Suprapubic skin (tissue), 4 donors: ENCODE data around the gene SHC3.

Source experiments
- CTCF ChIP-seq, 2 donors: fragments of 200-600 bp in 1 of 2; fragments of 450-650 bp in 1 of 2; sonication (generic) in 1 of 2; IDR thresholded peaks; one replicate each; pipeline ENCODE4 v1.5.1; 2016 to 2019; ENCODE audit warnings: antibody characterized with exemption in 2 of 2, mild to moderate bottlenecking in 1 of 2, moderate library complexity in 1 of 2
- EP300 ChIP-seq: sonication (generic); formaldehyde crosslinking; IDR thresholded peaks from one replicate; pipeline ENCODE4 v1.6.1; 2017; ENCODE audit warnings: antibody characterized with exemption
- POLR2A ChIP-seq, 2 donors: fragments of 450-650 bp; IDR thresholded peaks; one replicate each; pipeline ENCODE4 v1.6.1; 2017; ENCODE audit warnings: antibody characterized with exemption in 2 of 2, mild to moderate bottlenecking in 2 of 2, moderate library complexity in 2 of 2
- POLR2AphosphoS5 ChIP-seq, 3 donors: sonication (generic); formaldehyde crosslinking; IDR thresholded peaks; one replicate each; pipeline ENCODE4 v1.6.1; 2017; ENCODE audit warnings: antibody characterized with exemption in 3 of 3

DNA sequence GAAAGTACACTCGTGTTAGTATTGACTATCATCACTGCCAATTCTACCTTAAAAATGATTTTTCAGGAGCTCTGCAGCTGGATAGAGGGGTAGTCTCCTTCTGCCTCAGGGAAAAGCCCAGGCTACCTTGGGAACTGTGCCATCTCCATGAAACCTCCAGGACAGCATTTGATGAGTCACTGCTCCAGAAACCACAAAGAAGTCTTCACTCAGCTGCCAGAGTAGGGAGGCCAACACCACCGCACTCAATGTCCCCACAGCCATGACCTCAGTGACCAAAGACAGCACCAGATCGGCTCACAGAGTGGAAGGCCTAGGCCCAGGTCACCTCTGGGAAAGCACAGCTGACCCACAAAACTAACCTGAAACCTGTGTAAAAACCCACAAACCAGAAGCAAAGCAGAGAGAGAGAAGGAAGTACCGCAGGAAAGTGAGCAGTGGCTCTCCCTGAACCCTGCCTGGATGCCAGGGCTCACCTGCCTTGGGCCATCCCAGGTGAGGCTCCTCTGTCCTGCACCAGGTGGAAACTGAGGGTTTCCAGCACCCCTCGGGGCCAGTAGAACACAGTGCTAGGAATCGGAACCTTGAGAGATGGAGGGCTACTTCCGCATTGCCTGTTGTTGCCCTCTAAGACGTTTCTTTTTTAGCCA, 157.3 kb downstream of the SHC3 start:
- TF ChIP-seq CTCF (IDR thresholded peaks at IDR 0.05), result no peak
- no peak for TF ChIP-seq POLR2AphosphoS5 (IDR thresholded peaks at IDR 0.05)
- no peak for TF ChIP-seq POLR2A (IDR thresholded peaks at IDR 0.05)
- no peak for TF ChIP-seq EP300
